OCI-LY3 (cell line): ENCODE measurements around the gene LPP.

Source experiments
- EZH2phosphoT487 ChIP-seq: fragments of 200-600 bp; shearing (Covaris generic); IDR thresholded peaks from 2 replicates; pipeline ENCODE4 v1.6.1; 2018; ENCODE audit warnings: antibody characterized with exemption, mixed run types, low read depth
- TF ChIP-seq, protein P1 (sequence below): fragments of 200-600, 300-600 bp; sonication (generic); IDR thresholded peaks from 2 replicates; pipeline ENCODE4 v1.5.1; 2014; ENCODE audit warnings: antibody characterized with exemption, low read length, low read depth

DNA sequence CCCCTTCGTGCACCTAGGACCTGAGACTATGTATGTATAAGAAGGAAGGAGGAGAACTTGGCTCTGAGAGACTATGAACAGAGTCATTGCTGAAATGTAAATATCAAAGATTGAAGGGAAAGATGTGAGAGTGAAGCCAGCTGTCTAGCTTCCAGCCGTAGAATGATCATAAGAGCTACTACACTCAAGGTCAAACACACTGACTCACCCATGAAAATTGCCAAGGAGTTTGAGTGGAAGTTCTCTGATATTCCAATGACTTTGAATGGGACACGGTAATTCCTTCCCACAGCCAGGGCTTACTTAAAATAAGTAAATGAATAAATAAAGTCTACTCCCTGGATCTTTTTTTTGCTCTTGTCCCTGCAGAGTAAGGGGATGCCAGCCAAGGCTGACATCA, 618.9 kb downstream of the LPP start:
- TF ChIP-seq, protein P1, sequence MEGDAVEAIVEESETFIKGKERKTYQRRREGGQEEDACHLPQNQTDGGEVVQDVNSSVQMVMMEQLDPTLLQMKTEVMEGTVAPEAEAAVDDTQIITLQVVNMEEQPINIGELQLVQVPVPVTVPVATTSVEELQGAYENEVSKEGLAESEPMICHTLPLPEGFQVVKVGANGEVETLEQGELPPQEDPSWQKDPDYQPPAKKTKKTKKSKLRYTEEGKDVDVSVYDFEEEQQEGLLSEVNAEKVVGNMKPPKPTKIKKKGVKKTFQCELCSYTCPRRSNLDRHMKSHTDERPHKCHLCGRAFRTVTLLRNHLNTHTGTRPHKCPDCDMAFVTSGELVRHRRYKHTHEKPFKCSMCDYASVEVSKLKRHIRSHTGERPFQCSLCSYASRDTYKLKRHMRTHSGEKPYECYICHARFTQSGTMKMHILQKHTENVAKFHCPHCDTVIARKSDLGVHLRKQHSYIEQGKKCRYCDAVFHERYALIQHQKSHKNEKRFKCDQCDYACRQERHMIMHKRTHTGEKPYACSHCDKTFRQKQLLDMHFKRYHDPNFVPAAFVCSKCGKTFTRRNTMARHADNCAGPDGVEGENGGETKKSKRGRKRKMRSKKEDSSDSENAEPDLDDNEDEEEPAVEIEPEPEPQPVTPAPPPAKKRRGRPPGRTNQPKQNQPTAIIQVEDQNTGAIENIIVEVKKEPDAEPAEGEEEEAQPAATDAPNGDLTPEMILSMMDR = no peak
- no peak for TF ChIP-seq EZH2phosphoT487
